Measurements from ENCODE around the gene CACNB2. TPM values are rescaled to one million over a fixed set of nuclear protein-coding genes. Genes with fewer than 3 reads are reported as not detected.

Gene CACNB2
- total RNA-seq, 1 experiment from 2014 or later: 34.1 TPM

- H3K4me3 ChIP-seq (ENCODE audit: low read depth, low read length, poor library complexity, severe bottlenecking): no peak overlapping the region
- no peaks in the 10 kb centered on the region for H3K27me3 ChIP-seq (replicated peaks; ENCODE audit: insufficient read depth, low read depth, low read length, poor library complexity)
- no peaks in the 10 kb centered on the region for H3K36me3 ChIP-seq (ENCODE audit: insufficient read depth, low read length, poor library complexity, severe bottlenecking)
- BruUV-seq (replicated peaks): no TSS peak
- H3K27ac ChIP-seq (ENCODE audit: low read depth, low read length, poor library complexity, severe bottlenecking): peak overlapping the region; percentile 88
- peaks cover 5% of the 10 kb centered on the region for H3K9me3 ChIP-seq (ENCODE audit: low read depth, low read length, poor library complexity, severe bottlenecking)
- ChIA-PET CTCF (no interaction called here), POLR2A (ENCODE audit: low non-redundant PET) (no interaction called here)
- TF ChIP-seq CTCF (conservative IDR thresholded peaks at IDR 0.05; ENCODE audit: low read depth, low read length) (no peak), EZH2 (IDR thresholded peaks at IDR 0.05; ENCODE audit: borderline replicate concordance, low read depth, low read length, poor library complexity, severe bottlenecking) (no peak)
- H3K4me1 ChIP-seq (ENCODE audit: insufficient read depth, low read length, poor library complexity, severe bottlenecking): peaks cover 31% of the 10 kb centered on the region
- peak; percentile 94 for DNase-seq (ENCODE audit: low spot score)
- intact Hi-C loops (cut with micrococcal nuclease; ENCODE audit: unreplicated experiment): no loop called here
Observed at GRCh38 chr10:18136073-18136791, 4.0 kb upstream of the CACNB2 start.

- intact Hi-C loops (cut with micrococcal nuclease; ENCODE audit: unreplicated experiment): no loop called here
- peaks cover 31% of the 10 kb centered on the region for H3K4me1 ChIP-seq (ENCODE audit: insufficient read depth, low read length, poor library complexity, severe bottlenecking)
- H3K9me3 ChIP-seq (ENCODE audit: low read depth, low read length, poor library complexity, severe bottlenecking): peaks cover 5% of the 10 kb centered on the region
- BruUV-seq (replicated peaks): no TSS peak
- POLR2A ChIA-PET (ENCODE audit: low non-redundant PET): no interaction called here
- no peaks in the 10 kb centered on the region for H3K27me3 ChIP-seq (replicated peaks; ENCODE audit: insufficient read depth, low read depth, low read length, poor library complexity)
- no peak for TF ChIP-seq EZH2 (IDR thresholded peaks at IDR 0.05; ENCODE audit: borderline replicate concordance, low read depth, low read length, poor library complexity, severe bottlenecking)
- TF ChIP-seq CTCF (conservative IDR thresholded peaks at IDR 0.05; ENCODE audit: low read depth, low read length): no peak
- H3K27ac ChIP-seq (ENCODE audit: low read depth, low read length, poor library complexity, severe bottlenecking): peak overlapping the region; percentile 88
- H3K4me3 ChIP-seq (ENCODE audit: low read depth, low read length, poor library complexity, severe bottlenecking): no peak overlapping the region
- H3K36me3 ChIP-seq (ENCODE audit: insufficient read depth, low read length, poor library complexity, severe bottlenecking): no peaks in the 10 kb centered on the region
- CTCF ChIA-PET: no interaction called here
- DNase-seq (ENCODE audit: low spot score): peak; percentile 97
Observed at GRCh38 chr10:18137111-18137510, 3.1 kb upstream of the CACNB2 start.

- no TSS peak for BruUV-seq (replicated peaks)
- peak; percentile 50 for DNase-seq (ENCODE audit: low spot score)
- POLR2A ChIA-PET (ENCODE audit: low non-redundant PET): interaction anchor here (0.6 kb wide), 1 partner anchor 30 kb away, joined by 6 read pairs; no protein-coding TSS in a partner anchor
- CTCF ChIA-PET: interaction anchor here (0.5 kb wide), 1 partner anchor 10 kb away, joined by 5 read pairs; no protein-coding TSS in a partner anchor
- Histone ChIP-seq H3K36me3 (ENCODE audit: insufficient read depth, low read length, poor library complexity, severe bottlenecking) (no peaks in the 10 kb centered on the region), H3K9me3 (ENCODE audit: low read depth, low read length, poor library complexity, severe bottlenecking) (peaks cover 5% of the 10 kb centered on the region), H3K4me1 (ENCODE audit: insufficient read depth, low read length, poor library complexity, severe bottlenecking) (peaks cover 37% of the 10 kb centered on the region), H3K27me3 (replicated peaks; ENCODE audit: insufficient read depth, low read depth, low read length, poor library complexity) (no peaks in the 10 kb centered on the region), H3K4me3 (ENCODE audit: low read depth, low read length, poor library complexity, severe bottlenecking) (peak overlapping the region; percentile 83), H3K27ac (ENCODE audit: low read depth, low read length, poor library complexity, severe bottlenecking) (peak overlapping the region; percentile 88)
- TF ChIP-seq CTCF (conservative IDR thresholded peaks at IDR 0.05; ENCODE audit: low read depth, low read length): 0 out of 2 replicates have a peak, but pooled peaks have one; percentile 5
- no peak for TF ChIP-seq EZH2 (IDR thresholded peaks at IDR 0.05; ENCODE audit: borderline replicate concordance, low read depth, low read length, poor library complexity, severe bottlenecking)
- intact Hi-C loops (cut with micrococcal nuclease; ENCODE audit: unreplicated experiment): loop anchor here (5.0 to 10.0 kb wide), 3 partner anchors 56 to 536 kb away; no protein-coding TSS in a partner anchor
Observed at GRCh38 chr10:18140957-18141845, 977 bp downstream of the CACNB2 start.
